Aorta (tissue), 5 donors: ENCODE results near the gene DPY19L3. TPM values are rescaled to one million over a fixed set of nuclear protein-coding genes. Genes with fewer than 3 reads are reported as not detected.
"Not testable (repeated sequence)": the region's sequence is repeated elsewhere in the genome, so short reads cannot be mapped to it uniquely, and the experiment has no call there.

Experiments
- ATAC-seq: fragments of 200-7000 bp; cut with Tn5 transposase; one replicate; pipeline ENCODE4 v1.9.1; 2022; ENCODE audit warnings: moderate library complexity; ENCODE audit not compliant: low FRiP score
- DNase-seq, 2 donors: peaks; one replicate each; pipeline ENCODE4 v3.0.0-alpha.2; 2020
- H3K27ac ChIP-seq, 2 donors: one replicate each; pipeline ENCODE4 v1.5.1; 2013; ENCODE audit warnings: low read length in 2 of 2, mild to moderate bottlenecking in 2 of 2, moderate library complexity in 2 of 2, control low read depth in 1 of 2, inconsistent platforms in 1 of 2, low read depth in 1 of 2
- H3K27me3 ChIP-seq, 2 donors: one replicate each; pipeline ENCODE4 v1.6.1; 2013; ENCODE audit warnings: control low read depth in 1 of 2, low read length in 1 of 2, mild to moderate bottlenecking in 1 of 2, moderate library complexity in 1 of 2; ENCODE audit not compliant: insufficient read depth in 2 of 2, control insufficient read depth in 1 of 2
- H3K36me3 ChIP-seq, 2 donors: one replicate each; pipeline ENCODE4 v1.6.1; 2013; ENCODE audit warnings: control low read depth in 1 of 2, low read length in 1 of 2, mild to moderate bottlenecking in 1 of 2; ENCODE audit not compliant: insufficient read depth in 2 of 2, control insufficient read depth in 1 of 2
- H3K4me1 ChIP-seq, 2 donors: one replicate each; pipeline ENCODE4 v1.6.1; 2013; ENCODE audit warnings: low read length in 2 of 2, control low read depth in 1 of 2, mild to moderate bottlenecking in 1 of 2, moderate library complexity in 1 of 2; ENCODE audit not compliant: insufficient read depth in 2 of 2, control insufficient read depth in 1 of 2
- H3K4me3 ChIP-seq, 2 donors: one replicate each; pipeline ENCODE4 v1.5.1; 2013; ENCODE audit warnings: low read length in 2 of 2, control low read depth in 1 of 2, mild to moderate bottlenecking in 1 of 2
- H3K9me3 ChIP-seq: one replicate; pipeline ENCODE4 v1.6.1; 2013; ENCODE audit warnings: mild to moderate bottlenecking, low read length; ENCODE audit not compliant: control insufficient read depth
- WGBS, 2 donors: extraction: QIAGEN DNeasy Blood & Tissue Kit; methylation state at CpG; one replicate each; pipeline ENCODE4 v1.1.7; 2013; 5-methylcytosine and 5-hydroxymethylcytosine counted together
- intact Hi-C, 2 donors: fragments of 100-400 bp; cut with DNase I; formaldehyde crosslinking; loops; one replicate each; pipeline versions ENCODE4 v1.14.2 to v1.15.0; 2022
- polyA plus RNA-seq, 2 donors: library from polyadenylated mRNA; stranded (reverse); fragments of 200-250 nt; gene quantifications; one replicate each; pipeline ENCODE4 v1.2.3, GENCODE V29; 2013
- total RNA-seq, 2 donors: library from RNA; stranded (reverse); fragmentation: NEBNext Ultra II Directional; extraction: Animal tissue kit (Norgen Biotek cat#: 25700); gene quantifications; one replicate each; pipeline ENCODE4 v1.2.1, GENCODE V29; 2021
- donor health status: healthy with polysubstance abuse.
- donor health status: Bipolar disorder and iron deficiency.
- donor health status: DM: no; HTN: no; CAD: no.
- donor health status: DM: no; HTN: no; CAD: no.
- donor health status: DM: yes; HTN: yes; CAD: no.

DPY19L3 gene
- total and polyA plus RNA-seq, 4 donors, result 5.9 to 47.6 (median 23.1) TPM

DNA sequence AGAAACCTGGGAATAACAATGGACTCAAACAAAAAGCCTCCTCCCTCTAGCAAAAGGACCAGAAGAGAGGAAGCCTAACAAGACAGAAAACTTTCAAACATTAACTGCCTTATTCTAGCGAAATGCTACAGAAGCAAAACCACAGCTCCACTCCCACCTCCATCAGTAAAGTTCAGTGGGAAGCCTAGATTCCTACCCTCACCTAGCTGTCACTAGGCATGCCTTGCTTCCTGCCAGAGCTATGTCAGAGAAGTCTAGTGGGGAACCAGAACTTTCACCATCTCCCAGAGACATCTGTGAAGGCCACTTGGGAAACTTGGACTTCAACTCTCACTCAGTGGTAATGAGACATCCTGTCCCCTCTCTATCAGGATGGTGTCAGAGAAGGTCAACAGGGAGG lies 37.1 kb downstream of the DPY19L3 start:
- ATAC-seq (no peak), DNase-seq (no peak)
- Histone ChIP-seq H3K9me3 (no peaks in the 10 kb centered on the region), H3K4me1 (no peaks in the 10 kb centered on the region), H3K27me3 (no peaks in the 10 kb centered on the region), H3K4me3 (no peak overlapping the region), H3K36me3 (no peaks in the 10 kb centered on the region), H3K27ac (no peak overlapping the region)
- intact Hi-C loops, result no loop called here
- 99 to 100% methylated on average over 1 of the region's 1 CpG for WGBS, 2 donors

DNA sequence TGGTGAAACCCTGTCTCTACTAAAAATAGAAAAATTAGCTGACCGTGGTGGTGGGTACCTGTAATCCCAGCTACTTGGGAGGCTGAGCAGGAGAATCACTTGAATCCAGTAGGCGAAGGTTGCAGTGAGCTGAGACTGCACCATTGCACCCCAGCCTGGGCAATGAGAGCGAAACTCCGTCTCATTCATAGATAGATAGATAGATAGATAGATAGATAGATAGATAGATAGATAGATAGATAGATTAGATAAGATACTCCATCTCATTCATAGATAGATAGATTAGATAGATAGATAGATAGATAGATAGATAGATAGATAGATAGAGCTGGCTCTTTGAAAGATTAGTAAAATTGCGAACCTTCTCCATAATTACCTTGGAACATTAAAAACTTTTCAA lies 42.0 kb downstream of the DPY19L3 start:
- H3K27ac ChIP-seq, H3K27me3 ChIP-seq, H3K4me1 ChIP-seq, H3K36me3 ChIP-seq, intact Hi-C loops, ATAC-seq, DNase-seq, H3K4me3 ChIP-seq, H3K9me3 ChIP-seq: not testable (repeated sequence)
- 96 to 97% methylated on average over 5 of the region's 5 CpGs for WGBS, 2 donors

DNA sequence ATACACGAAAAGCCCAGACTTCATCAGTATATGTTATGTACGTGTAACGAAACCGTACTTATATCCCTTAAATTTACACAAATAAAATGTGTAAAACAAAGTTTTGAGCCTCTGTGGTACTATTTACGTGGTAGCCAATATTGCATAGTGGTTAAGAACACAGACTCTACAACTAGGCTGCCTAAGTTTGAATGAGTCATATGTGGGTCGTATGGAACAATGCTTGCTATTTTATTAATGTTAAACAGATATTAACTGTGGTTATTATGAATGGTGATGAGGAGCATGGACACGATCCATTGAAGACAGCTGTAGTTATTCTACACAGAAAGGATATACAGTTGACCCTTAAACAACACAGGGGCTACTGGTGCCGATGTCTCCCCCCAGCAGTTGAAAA lies 42.5 kb downstream of the DPY19L3 start:
- ATAC-seq, result no peak
- no peaks in the 10 kb centered on the region for H3K4me1 ChIP-seq
- WGBS, 2 donors, result 90 to 92% methylated on average over 8 of the region's 8 CpGs
- intact Hi-C loops, result no loop called here
- no peaks in the 10 kb centered on the region for H3K27me3 ChIP-seq
- H3K36me3 ChIP-seq, result peaks cover 0 to 3% of the 10 kb centered on the region in 2 donors
- H3K9me3 ChIP-seq, result no peaks in the 10 kb centered on the region
- no peak overlapping the region for H3K27ac ChIP-seq
- DNase-seq, result no peak
- H3K4me3 ChIP-seq, result no peak overlapping the region

DNA sequence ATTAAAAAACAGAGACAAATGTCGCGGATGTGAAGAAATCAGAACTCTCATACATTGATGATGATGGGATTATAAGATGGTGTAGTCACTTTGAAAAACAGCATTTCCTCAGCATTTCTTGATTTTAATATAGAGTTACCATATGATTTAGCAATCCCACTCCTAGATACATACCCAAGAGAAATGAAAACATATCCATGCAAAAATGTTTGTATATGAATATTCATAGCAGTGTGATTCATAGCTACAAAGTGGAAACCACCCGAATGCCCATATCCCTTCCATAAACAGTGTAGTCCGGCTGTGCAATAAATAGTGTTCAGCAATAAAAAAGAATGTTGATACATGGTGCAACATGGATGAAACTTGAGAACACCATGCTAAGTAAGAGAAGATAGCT lies 44.6 kb downstream of the DPY19L3 start:
- no peak for ATAC-seq
- intact Hi-C loops, result no loop called here
- 87 to 93% methylated on average over 4 of the region's 4 CpGs for WGBS, 2 donors

DNA sequence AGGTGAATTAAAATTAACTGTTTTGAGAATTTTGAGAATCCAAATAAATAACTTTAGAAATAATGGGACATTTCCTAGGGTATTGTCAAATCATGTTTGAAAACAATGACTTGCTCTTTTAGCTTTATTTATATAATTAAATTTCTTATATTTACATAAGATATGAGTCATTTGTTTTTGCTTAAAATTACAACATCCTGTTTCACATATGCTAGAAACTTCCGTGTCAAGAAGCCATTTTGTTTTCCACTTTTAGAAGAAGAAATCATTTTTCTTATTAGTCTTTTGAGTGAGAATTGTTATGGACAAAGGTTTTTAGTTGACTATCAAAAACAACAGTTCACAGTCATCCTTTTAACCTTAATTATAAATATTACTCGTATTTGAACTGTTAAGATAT lies 48.2 kb downstream of the DPY19L3 start:
- H3K9me3 ChIP-seq, result no peaks in the 10 kb centered on the region
- intact Hi-C loops, result no loop called here
- no peak overlapping the region for H3K4me3 ChIP-seq
- DNase-seq (no peak), ATAC-seq (no peak)
- no peaks in the 10 kb centered on the region for H3K4me1 ChIP-seq
- no peak overlapping the region for H3K27ac ChIP-seq
- peaks cover 2 to 5% of the 10 kb centered on the region in 2 donors for H3K36me3 ChIP-seq
- WGBS, 2 donors, result 75 to 84% methylated on average over 2 of the region's 2 CpGs
- H3K27me3 ChIP-seq, result no peaks in the 10 kb centered on the region

More for the DNA sequence above, 44.6 kb downstream of the DPY19L3 start:
- no peak overlapping the region for H3K4me3 ChIP-seq
- H3K27ac ChIP-seq, result no peak overlapping the region
- no peaks in the 10 kb centered on the region for H3K27me3 ChIP-seq
- H3K36me3 ChIP-seq, result peaks cover 0 to 3% of the 10 kb centered on the region in 2 donors
- DNase-seq, result no peak
- H3K4me1 ChIP-seq, result no peaks in the 10 kb centered on the region
- no peaks in the 10 kb centered on the region for H3K9me3 ChIP-seq

DNA sequence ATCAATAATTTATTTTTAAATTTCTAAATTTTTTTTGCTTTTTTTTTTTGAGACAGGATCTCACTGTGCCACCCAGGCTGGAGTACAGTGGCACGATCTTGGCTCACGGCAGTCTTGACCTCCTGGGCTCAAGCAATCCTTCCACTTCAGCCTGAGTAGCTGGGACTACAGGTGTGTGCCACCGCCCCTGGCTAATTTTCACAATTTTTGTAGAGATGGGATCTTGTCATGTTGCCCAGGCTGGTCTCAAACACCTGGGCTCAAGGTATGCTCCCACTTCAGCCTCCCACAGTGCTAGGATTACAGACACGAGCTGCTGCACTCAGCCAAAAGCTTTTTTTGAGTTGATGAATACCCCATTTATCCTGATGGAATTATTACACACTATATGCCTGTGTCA lies 50.8 kb downstream of the DPY19L3 start:
- ATAC-seq (no peak), DNase-seq (no peak)
- peaks cover 2 to 5% of the 10 kb centered on the region in 2 donors for H3K36me3 ChIP-seq
- H3K27ac ChIP-seq, result no peak overlapping the region
- 96% methylated on average over 4 of the region's 4 CpGs for WGBS, 2 donors
- intact Hi-C loops, result no loop called here
- H3K4me3 ChIP-seq, result no peak overlapping the region
- no peaks in the 10 kb centered on the region for H3K9me3 ChIP-seq
- H3K27me3 ChIP-seq, result no peaks in the 10 kb centered on the region
- H3K4me1 ChIP-seq, result no peaks in the 10 kb centered on the region

DNA sequence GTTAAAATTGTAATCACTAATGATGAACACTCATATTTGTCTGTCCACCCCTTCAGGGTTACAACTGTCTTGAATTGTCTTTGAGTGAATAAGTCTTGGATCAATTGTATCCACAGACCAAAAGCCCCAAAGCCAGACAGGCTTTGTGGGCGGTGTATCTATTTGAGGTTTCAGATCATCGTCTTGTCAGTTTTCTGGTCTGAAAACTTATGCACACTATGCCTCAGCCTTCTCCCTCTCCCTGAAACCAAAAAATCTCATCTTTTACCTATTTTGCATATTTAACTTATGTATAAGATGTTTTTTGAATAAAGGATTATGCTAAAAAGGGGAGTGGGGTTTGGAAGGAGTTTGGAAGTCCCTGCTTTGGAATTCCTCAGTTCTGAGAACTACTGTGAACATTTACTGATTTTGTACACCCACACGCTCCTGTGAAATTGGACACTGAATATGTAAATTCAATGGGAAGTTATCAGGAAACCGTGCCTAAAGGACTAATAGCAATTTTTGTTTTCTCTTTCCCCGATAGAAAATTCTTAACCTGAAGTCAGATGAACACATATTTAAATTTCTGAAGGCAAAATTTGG lies 52.1 kb downstream of the DPY19L3 start:
- H3K4me1 ChIP-seq, result no peaks in the 10 kb centered on the region
- no peak for ATAC-seq

DNA sequence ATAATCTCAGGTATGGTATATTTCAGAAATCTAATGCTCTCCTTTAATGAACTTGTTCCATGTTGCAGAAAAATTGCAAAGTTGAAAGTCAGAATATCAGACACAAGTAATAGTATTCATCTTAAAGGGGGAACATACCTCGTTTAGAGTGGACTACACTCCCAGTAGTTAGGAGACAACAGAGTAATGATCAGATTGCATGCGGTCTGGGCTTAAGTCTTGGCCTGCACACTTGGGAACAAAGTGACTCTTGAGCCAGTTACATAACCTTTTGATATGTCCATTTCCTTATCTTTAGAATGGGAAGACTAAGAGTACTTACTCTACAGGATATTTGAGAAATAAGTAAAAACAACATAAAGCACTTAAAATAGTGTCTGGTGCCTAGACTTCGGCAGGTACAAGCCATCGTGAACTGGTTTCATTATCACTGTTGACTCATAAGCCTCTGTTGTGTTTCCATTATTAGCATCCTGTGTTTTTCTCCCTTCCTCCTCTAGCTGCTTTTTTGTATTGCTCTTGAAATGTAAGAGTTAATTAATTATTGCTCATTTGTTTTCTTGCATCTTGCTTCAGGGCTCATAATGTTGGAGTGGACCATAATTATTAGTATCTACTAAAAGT lies 53.0 kb downstream of the DPY19L3 start:
- no peaks in the 10 kb centered on the region for H3K4me1 ChIP-seq
- WGBS, 2 donors, result 63 to 71% methylated on average over 4 of the region's 4 CpGs
- intact Hi-C loops, result no loop called here
- no peak overlapping the region for H3K27ac ChIP-seq
- no peaks in the 10 kb centered on the region for H3K27me3 ChIP-seq
- ATAC-seq (no peak), DNase-seq (no peak)
- H3K9me3 ChIP-seq, result no peaks in the 10 kb centered on the region
- peaks cover 2% of the 10 kb centered on the region in 2 donors for H3K36me3 ChIP-seq
- H3K4me3 ChIP-seq, result no peak overlapping the region

More for the DNA sequence above, 52.1 kb downstream of the DPY19L3 start:
- no peak overlapping the region for H3K27ac ChIP-seq
- no peak overlapping the region for H3K4me3 ChIP-seq
- 84 to 88% methylated on average over 5 of the region's 5 CpGs for WGBS, 2 donors
- no peak for DNase-seq
- no peaks in the 10 kb centered on the region for H3K27me3 ChIP-seq
- no peaks in the 10 kb centered on the region for H3K9me3 ChIP-seq
- intact Hi-C loops, result no loop called here
- H3K36me3 ChIP-seq, result peaks cover 2% of the 10 kb centered on the region in 2 donors

DNA sequence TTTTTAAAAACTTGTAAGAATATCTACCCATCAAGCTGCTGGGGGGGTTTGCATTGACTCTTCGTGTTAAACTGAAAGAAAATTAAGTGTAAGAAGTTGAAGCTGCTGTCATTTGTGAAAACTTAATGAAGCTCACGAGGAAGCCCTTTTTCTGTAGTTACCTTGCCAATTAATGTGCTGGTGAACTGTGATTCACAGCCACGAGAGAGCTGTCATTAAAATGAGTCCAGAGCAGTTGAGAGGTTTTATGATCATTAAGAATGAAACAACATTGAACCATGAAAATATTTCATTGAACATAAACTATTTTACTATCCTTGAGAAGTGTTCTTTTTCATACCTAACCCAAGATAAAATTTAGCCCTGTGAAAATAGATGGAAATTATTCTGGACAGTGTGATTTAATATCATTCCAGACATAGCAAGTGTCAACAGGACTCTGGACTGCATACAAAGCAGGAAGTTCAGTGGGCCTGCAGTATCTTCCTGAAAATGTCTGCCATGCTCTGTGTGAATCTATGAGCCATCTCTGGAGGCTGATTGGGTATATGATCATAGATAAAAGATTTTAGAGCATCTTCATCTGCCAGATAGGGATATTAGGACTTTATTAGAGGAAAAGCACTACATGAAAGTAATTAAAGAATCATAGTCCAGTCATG lies 53.8 kb downstream of the DPY19L3 start:
- H3K9me3 ChIP-seq, result no peaks in the 10 kb centered on the region
- H3K36me3 ChIP-seq, result peaks cover 2% of the 10 kb centered on the region in 2 donors
- DNase-seq (no peak), ATAC-seq (no peak)
- no peaks in the 10 kb centered on the region for H3K27me3 ChIP-seq
- H3K27ac ChIP-seq, result no peak overlapping the region
- no peaks in the 10 kb centered on the region for H3K4me1 ChIP-seq
- intact Hi-C loops, result no loop called here
- WGBS, 2 donors, result 74 to 75% methylated on average over 3 of the region's 3 CpGs
- H3K4me3 ChIP-seq, result no peak overlapping the region
